Testis (tissue), 2 donors: ENCODE measurements around the gene CENPP.

Experiments
- POLR2A ChIP-seq: fragments of 450-650 bp; IDR thresholded peaks from one replicate; pipeline ENCODE4 v1.6.1; 2017; ENCODE audit warnings: antibody characterized with exemption, mild to moderate bottlenecking, moderate library complexity
- TF ChIP-seq, protein P1 (sequence below), 3 experiments: fragments of 450-650 bp in 2 of 3; fragments of 200-600 bp in 1 of 3; sonication (generic) in 1 of 3; IDR thresholded peaks; one replicate each; pipeline ENCODE4 v1.5.1; 2016 to 2019; ENCODE audit warnings: antibody characterized with exemption in 3 of 3, mild to moderate bottlenecking in 2 of 3, moderate library complexity in 1 of 3

DNA sequence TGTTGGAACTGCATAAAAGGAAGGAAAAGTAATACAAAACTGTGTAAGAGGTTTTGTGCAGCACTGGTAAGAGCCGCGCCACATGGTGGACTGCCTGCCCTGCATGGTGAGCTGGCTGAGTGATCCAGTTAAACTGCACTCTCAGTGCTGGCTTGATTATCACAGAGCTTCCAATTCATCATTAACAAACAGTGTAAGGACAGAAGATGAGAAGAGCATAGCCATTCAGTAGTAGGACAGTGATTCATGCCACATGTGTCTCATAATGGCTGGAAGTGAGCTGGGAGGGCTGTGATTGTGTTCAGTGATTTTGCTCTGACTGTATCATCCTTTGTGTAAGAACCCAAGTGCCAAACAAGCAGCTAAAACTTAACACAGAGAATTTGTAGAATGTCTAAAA lies 142.5 kb downstream of the CENPP start:
- no peak for TF ChIP-seq POLR2A
- TF ChIP-seq, protein P1, sequence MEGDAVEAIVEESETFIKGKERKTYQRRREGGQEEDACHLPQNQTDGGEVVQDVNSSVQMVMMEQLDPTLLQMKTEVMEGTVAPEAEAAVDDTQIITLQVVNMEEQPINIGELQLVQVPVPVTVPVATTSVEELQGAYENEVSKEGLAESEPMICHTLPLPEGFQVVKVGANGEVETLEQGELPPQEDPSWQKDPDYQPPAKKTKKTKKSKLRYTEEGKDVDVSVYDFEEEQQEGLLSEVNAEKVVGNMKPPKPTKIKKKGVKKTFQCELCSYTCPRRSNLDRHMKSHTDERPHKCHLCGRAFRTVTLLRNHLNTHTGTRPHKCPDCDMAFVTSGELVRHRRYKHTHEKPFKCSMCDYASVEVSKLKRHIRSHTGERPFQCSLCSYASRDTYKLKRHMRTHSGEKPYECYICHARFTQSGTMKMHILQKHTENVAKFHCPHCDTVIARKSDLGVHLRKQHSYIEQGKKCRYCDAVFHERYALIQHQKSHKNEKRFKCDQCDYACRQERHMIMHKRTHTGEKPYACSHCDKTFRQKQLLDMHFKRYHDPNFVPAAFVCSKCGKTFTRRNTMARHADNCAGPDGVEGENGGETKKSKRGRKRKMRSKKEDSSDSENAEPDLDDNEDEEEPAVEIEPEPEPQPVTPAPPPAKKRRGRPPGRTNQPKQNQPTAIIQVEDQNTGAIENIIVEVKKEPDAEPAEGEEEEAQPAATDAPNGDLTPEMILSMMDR (IDR thresholded peaks at IDR 0.05) = no peak
